Keratinocyte (primary cell): Measurements from ENCODE around the gene MAP3K5. TPM values are rescaled to one million over a fixed set of nuclear protein-coding genes. Genes with fewer than 3 reads are reported as not detected.

ENCODE experiments used
- DNase-seq: peaks from one replicate; pipeline ENCODE4 v3.0.0-alpha.2; 2011; ENCODE audit warnings: low read depth, missing footprints, low spot score
- FAIRE-seq: peaks from 2 replicates; lab custom pipeline; 2011; peaks lifted over from hg19 to GRCh38; lab: Jason Lieb, UNC
- H2AFZ ChIP-seq: 2 replicates; pipeline ENCODE4 v1.6.0; 2012; ENCODE audit warnings: low read length, control low read depth, inconsistent platforms; ENCODE audit not compliant: control insufficient read depth
- H3K27ac ChIP-seq: 2 replicates; pipeline ENCODE4 v1.5.1; 2011; ENCODE audit warnings: low read length; ENCODE audit not compliant: control insufficient read depth, insufficient read depth
- H3K27me3 ChIP-seq: 3 replicates; pipeline ENCODE4 v1.6.0; 2011; ENCODE audit warnings: low read length; ENCODE audit not compliant: control insufficient read depth, insufficient read depth; ENCODE audit errors: extremely low read depth
- H3K36me3 ChIP-seq, 2 experiments: 2 replicates in 1 of 2; 3 replicates in 1 of 2; pipeline ENCODE4 v1.5.1; 2011; ENCODE audit warnings: low read length in 2 of 2, mild to moderate bottlenecking in 1 of 2; ENCODE audit not compliant: control insufficient read depth in 2 of 2, insufficient read depth in 2 of 2; ENCODE audit errors: extremely low read depth in 1 of 2
- H3K4me1 ChIP-seq: 3 replicates; pipeline ENCODE4 v1.5.1; 2011; ENCODE audit warnings: low read length; ENCODE audit not compliant: control insufficient read depth, insufficient read depth; ENCODE audit errors: extremely low read depth
- H3K4me2 ChIP-seq: 3 replicates; pipeline ENCODE4 v1.6.0; 2011; ENCODE audit warnings: low read depth, low read length; ENCODE audit not compliant: control insufficient read depth, insufficient read depth; ENCODE audit errors: extremely low read depth
- H3K4me3 ChIP-seq, 3 experiments: fragments of 200-600 bp in 1 of 3; sonication (generic) in 1 of 3; 2 replicates in 2 of 3; 3 replicates in 1 of 3; pipeline ENCODE4 v1.5.1; 2011 to 2016; ENCODE audit warnings: low read length in 3 of 3, mild to moderate bottlenecking in 3 of 3, control low read depth in 2 of 3, inconsistent platforms in 1 of 3, low read depth in 1 of 3, mixed read lengths in 1 of 3, mixed run types in 1 of 3, moderate library complexity in 1 of 3; ENCODE audit not compliant: control insufficient read depth in 2 of 3, insufficient read depth in 2 of 3; ENCODE audit errors: extremely low read depth in 1 of 3
- H3K79me2 ChIP-seq: 2 replicates; pipeline ENCODE4 v1.6.0; 2012; ENCODE audit warnings: low read length; ENCODE audit not compliant: control insufficient read depth, insufficient read depth
- H3K9ac ChIP-seq: 3 replicates; pipeline ENCODE4 v1.6.0; 2011; ENCODE audit warnings: low read length; ENCODE audit not compliant: control insufficient read depth, insufficient read depth; ENCODE audit errors: extremely low read depth
- H3K9me1 ChIP-seq: 3 replicates; pipeline ENCODE4 v1.6.0; 2011; ENCODE audit warnings: low read length; ENCODE audit not compliant: control insufficient read depth, insufficient read depth; ENCODE audit errors: extremely low read depth
- H3K9me3 ChIP-seq: 2 replicates; pipeline ENCODE4 v1.5.1; 2012; ENCODE audit warnings: low read depth, low read length; ENCODE audit not compliant: control insufficient read depth
- H4K20me1 ChIP-seq: 3 replicates; pipeline ENCODE4 v1.6.0; 2011; ENCODE audit warnings: low read length; ENCODE audit not compliant: control insufficient read depth, insufficient read depth; ENCODE audit errors: extremely low read depth
- CTCF ChIP-seq, 3 experiments: IDR thresholded peaks in 1 of 3; conservative IDR thresholded peaks in 1 of 3; optimal IDR thresholded peaks in 1 of 3; 2 replicates in 2 of 3; 3 replicates in 1 of 3; pipeline versions ENCODE3 to v1.5.1; 2011; ENCODE audit warnings: low read length in 3 of 3, mild to moderate bottlenecking in 3 of 3, moderate library complexity in 2 of 3, control low read depth in 1 of 3, inconsistent platforms in 1 of 3; ENCODE audit not compliant: insufficient read depth in 2 of 3; ENCODE audit errors: extremely low read depth in 1 of 3
- EZH2 ChIP-seq: IDR thresholded peaks from one replicate; pipeline ENCODE4 v1.6.1; 2012; ENCODE audit warnings: inconsistent platforms, mild to moderate bottlenecking, low read length, moderate library complexity
- dilution Hi-C: fragments of 300-500 bp; cut with MboI; formaldehyde crosslinking; loops from one replicate; pipeline ENCODE4 v1.7.0; 2020; ENCODE audit warnings: low sequenced_read_pairs; ENCODE audit not compliant: extremely low pct_ligation_motif_present
- polyA plus RNA-seq, 5 experiments: library from polyadenylated mRNA; depleted of rRNA in 3 of 5; stranded (reverse) in 3 of 5; stranded (forward) in 1 of 5; unstranded in 1 of 5; fragments of >200 nt; gene quantifications; 1 replicate in 1 of 5; 2 replicates in 3 of 5; 3 replicates in 1 of 5; pipeline versions ENCODE4 v1.2.1 to v1.2.3, GENCODE V29; 2011 to 2012; ENCODE audit warnings: missing spikeins in 2 of 5, low read depth in 1 of 5, low replicate concordance in 1 of 5

Gene MAP3K5
- polyA plus RNA-seq, 1 donor (not counting 4 experiments of a cell fraction or from before 2014, with no cell fraction given) = 3.4 TPM

DNA sequence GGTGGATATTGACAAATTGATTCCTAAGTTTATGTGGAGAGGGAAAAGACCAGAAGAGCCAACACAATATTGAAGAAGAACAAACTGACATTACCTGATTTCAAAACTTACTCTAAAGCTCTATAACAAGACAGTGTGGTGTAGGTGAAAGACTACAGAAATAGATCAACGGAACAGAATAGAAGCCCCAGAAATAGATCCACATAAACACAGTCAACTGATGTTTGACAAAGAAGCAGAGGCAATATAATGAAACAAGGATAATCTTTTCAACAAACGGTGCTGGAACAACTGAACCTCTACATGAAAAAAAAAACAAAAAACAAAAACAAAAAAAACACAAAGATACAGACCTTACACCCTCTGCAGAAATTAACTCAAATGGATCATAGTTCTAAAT lies 50.2 kb downstream of the MAP3K5 start:
- Histone ChIP-seq H4K20me1 (no peaks in the 10 kb centered on the region), H3K4me2 (no peak overlapping the region), H3K4me1 (no peaks in the 10 kb centered on the region), H2AFZ (no peak overlapping the region), H3K36me3 (no peaks in the 10 kb centered on the region), H3K9me3 (no peaks in the 10 kb centered on the region), H3K9ac (no peak overlapping the region), H3K27ac (no peak overlapping the region), H3K79me2 (no peaks in the 10 kb centered on the region), H3K4me3 (no peak overlapping the region), H3K9me1 (no peaks in the 10 kb centered on the region), H3K27me3 (no peaks in the 10 kb centered on the region)
- dilution Hi-C loops = no loop called here
- no peak for DNase-seq
- FAIRE-seq = no peak
- TF ChIP-seq CTCF (optimal IDR thresholded peaks at IDR 0.05 in 1 of 3, IDR thresholded peaks at IDR 0.05 in 1 of 3, conservative IDR thresholded peaks at IDR 0.05 in 1 of 3; ENCODE audit: extremely low read depth in 1 of 3, insufficient read depth in 2 of 3, low read length in 3 of 3) = no peak
- TF ChIP-seq EZH2 = no peak

DNA sequence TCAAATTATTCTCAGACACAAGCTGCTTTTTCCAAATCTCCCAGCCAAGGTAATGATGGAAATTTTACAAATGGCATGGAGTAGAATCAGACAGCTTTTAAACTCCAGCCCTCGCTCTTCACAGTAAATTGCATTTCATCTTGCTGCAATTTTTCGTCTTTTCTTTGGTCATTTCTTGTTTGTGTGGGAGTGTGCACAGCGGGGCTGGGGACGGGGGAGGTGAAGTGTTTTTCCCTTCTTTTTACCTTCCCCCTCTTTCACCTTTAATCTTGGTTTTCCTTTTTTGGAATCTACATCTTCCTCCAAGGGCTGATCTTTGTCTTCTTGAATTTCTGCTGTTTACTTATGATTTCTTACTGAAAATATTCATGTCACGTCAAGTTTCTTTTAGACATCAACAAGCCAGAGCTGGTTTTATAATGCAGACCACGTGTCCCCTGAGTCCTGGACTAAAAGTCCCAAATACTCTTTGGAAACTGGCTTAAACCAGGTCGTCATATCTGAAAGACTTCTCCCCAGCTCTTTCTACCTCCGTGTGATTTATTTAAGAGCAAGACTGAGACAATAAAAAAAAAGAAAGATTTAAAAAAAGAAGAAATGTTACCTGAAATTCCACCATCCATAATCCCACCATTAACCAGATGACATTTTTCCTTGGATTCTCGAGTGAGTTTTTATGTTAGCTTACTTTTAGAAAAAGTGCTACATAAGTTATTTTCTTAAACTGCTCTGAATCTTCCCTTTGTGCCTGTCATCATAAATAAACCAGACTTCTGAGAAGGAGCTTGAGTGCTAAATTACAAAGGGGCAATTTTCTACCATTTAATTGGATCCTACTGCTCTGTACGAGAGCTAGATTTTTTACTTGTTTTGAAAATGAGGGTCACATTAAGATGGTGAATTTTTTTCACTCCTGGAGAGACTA lies 52.0 kb downstream of the MAP3K5 start:
- Histone ChIP-seq H3K9ac (no peak overlapping the region), H3K79me2 (no peaks in the 10 kb centered on the region), H3K27ac (no peak overlapping the region), H3K27me3 (no peaks in the 10 kb centered on the region), H3K9me3 (no peaks in the 10 kb centered on the region), H3K4me2 (no peak overlapping the region), H2AFZ (no peak overlapping the region), H3K9me1 (no peaks in the 10 kb centered on the region), H3K4me3 (no peak overlapping the region), H4K20me1 (no peaks in the 10 kb centered on the region), H3K36me3 (no peaks in the 10 kb centered on the region), H3K4me1 (no peaks in the 10 kb centered on the region)
- FAIRE-seq (no peak), DNase-seq (no peak)
- dilution Hi-C loops = no loop called here
- TF ChIP-seq EZH2 (no peak), CTCF (optimal IDR thresholded peaks at IDR 0.05 in 1 of 3, IDR thresholded peaks at IDR 0.05 in 1 of 3, conservative IDR thresholded peaks at IDR 0.05 in 1 of 3; ENCODE audit: extremely low read depth in 1 of 3, insufficient read depth in 2 of 3, low read length in 3 of 3) (no peak)
